ENCODE results near the gene PIK3CA.
"Not testable (repeated sequence)": the region's sequence is repeated elsewhere in the genome, so short reads cannot be mapped to it uniquely, and the experiment has no call there.

PIK3CA gene

DNA sequence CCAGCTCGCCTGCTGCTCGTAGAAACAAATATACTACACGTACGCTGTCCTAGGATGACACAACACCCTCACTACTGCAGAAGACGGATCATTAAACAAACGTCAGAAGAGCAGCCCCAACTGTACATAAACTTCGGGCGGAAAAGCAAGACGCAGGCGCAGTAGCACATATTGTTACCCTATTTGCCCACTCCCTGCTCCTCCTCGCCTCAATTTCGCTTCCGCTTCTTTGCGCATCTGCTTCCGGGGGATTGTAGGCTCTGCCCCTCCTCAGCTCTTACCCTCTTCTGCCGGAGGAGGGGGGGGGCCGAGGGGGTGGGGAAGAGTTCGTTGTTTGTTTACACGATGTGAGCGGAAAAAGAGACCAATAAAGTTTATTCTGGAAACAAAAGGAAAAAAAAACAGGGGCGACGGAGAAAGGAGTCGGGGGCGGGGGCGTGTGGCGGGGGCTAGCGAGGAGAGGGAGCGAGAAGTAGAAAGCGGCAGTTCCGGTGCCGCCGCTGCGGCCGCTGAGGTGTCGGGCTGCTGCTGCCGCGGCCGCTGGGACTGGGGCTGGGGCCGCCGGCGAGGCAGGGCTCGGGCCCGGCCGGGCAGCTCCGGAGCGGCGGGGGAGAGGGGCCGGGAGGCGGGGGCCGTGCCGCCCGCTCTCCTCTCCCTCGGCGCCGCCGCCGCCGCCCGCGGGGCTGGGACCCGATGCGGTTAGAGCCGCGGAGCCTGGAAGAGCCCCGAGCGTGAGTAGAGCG lies at the start of gene PIK3CA:
TSS of gene PIK3CA (plus strand) at position 485 of the 743 bp plus-strand sequence. CDS start 50,469 bp downstream, outside the sequence.
- DNase-seq: peak; percentile 96

DNA sequence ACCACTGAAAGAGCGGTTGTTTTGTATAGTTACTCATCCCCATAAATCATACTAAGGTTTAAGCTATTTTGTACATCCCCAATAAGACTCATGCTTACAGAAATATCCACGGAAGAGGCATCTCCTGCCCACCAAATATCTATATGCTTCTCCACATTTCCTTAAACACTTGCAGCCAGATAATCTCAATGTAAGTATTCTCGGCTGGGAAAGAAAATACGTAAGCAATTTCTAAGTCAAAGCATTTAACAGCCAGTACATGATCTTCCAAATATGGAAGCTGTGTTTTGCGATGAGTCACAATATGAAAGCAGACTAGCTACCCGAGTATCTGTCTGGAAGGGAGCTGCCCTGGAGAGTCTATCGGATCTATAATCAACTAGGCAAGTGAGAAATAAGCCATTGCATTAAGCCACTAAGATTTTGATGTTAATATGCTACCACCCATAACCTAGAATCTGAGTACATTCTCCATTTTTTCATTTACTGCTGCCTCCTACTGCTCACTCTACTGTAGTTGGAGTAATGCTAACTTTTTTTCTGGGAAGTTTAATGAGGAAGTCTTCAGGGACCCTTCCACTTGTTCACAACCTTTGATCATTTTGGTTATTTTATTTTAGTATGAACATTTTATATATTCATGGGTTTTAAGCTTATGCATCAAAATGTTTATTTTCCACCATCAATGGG lies 49.6 kb upstream of the PIK3CA start:
- no peak for DNase-seq

DNA sequence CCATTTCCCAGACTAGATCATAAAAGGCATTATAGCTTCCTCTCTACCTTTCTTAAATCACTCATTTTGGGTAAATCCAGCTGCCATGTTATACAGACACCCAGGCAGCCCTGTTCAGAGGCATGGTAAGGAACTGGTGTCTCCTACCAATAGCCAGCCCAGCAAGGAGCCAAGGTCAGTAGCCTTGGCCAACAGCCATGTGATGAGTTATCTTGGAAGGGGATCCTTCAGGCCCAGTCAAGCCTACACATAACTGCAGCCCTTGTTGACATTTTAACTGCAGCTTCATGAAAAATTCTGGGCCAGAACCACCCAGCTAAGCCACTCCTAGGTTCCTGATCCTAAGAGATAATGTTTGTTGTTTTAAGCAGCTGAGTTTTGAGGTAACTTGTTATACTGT lies 47.5 kb upstream of the PIK3CA start:
- no peak for DNase-seq

DNA sequence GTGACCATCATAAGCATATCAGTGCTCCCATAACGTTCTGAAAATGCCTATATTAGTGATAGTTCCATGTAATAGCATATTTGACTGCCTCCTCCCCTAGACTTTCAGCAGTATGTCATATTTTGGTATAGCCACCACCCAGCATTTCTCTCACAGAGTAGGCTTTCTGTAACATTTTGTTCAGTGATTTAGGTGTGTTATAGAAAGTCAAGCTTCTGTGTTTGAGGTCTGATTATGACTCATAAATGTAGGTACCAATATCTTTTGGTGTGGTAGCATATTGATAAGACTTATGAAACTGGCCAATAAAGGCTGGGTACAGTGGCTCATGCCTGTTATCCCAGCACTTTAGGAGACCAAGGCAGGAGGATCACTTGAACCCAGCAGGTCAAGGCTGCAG lies 42.3 kb upstream of the PIK3CA start:
- DNase-seq: no peak

DNA sequence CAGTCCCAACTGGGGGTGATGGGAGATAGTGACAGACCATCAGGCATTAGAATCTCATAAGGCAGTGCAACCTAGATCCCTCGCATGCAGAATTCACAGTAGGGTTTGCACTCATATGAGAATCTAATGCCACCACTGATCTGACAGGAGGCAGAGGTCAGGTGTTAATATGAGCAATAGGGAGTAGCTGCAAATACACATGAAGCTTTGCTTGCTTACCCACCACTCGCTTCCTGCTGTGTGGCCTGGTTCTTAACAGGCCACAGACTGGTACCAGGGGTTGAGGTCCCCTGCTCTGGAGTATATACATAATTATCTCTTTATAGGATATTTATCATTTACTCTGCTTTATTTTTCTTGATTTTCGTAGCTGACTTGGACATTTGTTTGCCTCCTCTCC lies 40.5 kb upstream of the PIK3CA start:
- DNase-seq: no peak

DNA sequence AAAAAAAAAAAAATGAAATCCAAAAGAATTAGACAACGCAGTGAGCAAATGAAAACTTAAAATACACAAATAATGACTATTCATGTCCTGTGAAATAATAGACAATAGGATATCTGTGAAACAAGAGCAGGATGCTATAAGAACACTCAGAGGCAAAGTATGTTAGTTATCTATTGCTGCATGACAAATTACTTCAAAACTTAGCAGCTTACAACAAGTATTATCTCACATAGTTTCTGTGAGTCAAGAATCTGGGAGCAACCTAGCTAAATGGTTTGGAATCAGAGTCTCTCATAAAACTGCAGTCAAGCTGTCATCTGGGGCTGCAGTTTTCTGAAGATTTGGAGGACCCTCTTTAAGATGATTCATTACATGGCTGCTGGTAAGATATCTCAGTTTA lies 40.1 kb upstream of the PIK3CA start:
- DNase-seq: no peak

DNA sequence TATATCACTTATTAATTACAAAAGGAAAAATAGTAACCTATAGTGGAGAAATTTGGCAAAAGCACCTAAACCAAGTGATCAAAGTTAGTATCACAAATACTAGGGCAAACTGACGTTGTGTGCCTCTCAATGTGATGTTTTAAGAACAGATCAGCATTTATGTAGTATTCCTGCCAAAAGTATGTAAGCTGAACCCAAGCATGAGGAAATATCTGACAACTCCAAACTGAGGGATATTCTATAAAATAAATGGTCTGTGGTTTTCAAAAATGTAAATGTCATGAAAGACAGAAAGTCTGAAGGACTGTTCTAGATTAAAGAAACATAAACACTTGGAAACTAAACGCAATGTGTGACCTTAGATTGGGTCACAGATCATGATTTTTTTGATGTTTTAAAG lies 34.3 kb upstream of the PIK3CA start:
- no peak for DNase-seq

DNA sequence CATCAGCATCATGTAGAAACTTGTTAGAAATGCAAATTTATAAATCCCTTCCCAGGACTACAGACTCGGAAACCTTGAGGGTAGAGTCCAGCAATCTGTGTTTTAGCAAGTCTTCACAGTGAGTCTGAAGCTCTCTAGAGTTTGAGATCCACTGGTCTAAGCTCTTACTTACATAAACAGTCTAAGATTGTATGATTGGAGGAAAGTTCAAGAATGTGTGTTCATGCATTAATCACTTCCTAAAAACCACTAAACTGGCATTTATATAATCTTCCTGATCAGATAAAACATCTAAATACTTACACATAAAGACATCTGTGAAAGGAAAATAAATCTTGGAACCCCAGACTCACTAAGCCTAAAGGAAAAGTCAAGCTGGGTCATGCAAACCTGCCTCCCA lies 32.7 kb upstream of the PIK3CA start:
- not testable (repeated sequence) for DNase-seq

DNA sequence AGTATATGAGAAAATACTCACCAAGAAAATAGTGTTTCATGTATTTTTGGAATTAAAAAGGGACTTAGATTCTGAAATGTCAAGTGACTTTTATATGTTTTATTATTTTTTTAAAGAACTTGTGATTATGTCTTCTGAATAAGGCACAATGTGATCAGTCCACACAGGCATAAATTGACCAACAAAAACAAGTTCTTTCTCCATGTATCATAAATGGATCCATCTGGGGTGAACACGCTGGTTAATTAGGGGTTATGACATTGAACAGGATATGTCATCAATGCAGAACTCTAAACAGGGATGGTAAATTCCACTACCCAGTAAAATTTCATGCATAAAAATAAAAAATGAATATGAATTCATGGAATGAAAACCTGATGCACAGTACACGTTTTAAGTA lies 31.3 kb upstream of the PIK3CA start:
- no peak for DNase-seq

DNA sequence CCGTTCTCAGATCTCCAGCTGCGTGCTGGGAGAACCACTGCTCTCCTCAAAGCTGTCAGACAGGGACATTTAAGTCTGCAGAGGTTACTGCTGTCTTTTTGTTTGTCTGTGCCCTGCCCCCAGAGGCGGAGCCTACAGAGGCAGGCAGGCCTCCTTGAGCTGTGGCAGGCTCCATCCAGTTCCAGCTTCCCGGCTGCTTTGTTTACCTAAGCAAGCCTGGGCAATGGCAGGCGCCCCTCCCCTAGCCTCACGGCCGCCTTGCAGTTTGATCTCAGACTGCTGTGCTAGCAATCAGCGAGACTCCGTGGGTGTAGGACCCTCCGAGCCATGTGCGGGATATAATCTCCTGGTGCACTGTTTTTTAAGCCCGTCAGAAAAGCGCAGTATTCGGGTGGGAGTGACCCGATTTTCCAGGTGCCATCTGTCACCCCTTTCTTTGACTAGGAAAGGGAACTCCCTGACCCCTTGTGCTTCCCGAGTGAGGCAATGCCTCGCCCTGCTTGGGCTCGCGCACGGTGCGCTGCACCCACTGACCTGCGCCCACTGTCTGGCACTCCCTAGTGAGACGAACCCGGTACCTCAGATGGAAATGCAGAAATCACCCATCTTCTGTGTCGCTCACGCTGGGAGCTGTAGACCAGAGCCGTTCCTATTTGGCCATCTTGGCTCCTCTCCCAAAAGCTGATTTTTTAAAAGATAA lies 15.8 kb upstream of the PIK3CA start:
- DNase-seq: not testable (repeated sequence)

DNA sequence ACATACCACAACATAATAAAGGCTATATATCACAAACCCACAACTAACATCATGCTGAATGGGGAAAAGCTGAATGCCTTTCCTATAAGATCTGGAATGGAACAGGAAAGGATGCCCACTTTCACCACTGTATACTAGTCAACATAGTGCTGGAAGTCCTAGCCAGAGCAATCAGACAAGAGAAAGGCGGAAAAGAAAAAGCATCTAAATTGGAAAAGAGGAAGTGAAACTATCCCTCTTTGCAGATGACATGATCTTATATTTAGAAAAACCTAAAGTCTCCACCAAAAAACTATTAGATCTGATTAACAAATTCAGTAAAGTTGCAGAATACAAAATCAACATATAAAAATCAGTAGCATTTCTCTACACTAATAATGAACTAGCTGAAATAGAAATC lies 14.6 kb upstream of the PIK3CA start:
- no peak for DNase-seq

DNA sequence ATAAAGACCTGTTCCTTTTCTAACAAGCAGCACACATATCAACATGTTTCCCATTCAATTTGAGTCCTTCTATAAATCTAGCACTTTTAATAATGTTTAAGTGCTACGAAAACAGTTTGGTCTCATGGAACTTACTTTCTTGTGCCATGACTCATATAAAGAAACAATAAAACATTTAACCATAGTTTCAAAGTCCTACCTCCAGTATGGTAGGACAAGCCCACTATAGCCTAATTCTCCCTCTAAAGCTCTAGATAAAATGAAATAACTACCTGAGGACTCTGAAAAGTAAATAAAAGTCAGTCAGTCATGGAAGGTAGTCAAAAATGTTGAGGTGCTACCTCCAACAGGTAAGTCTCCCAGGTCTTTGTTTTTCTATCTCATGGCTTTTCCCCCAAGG lies 12.0 kb upstream of the PIK3CA start:
- no peak for DNase-seq

DNA sequence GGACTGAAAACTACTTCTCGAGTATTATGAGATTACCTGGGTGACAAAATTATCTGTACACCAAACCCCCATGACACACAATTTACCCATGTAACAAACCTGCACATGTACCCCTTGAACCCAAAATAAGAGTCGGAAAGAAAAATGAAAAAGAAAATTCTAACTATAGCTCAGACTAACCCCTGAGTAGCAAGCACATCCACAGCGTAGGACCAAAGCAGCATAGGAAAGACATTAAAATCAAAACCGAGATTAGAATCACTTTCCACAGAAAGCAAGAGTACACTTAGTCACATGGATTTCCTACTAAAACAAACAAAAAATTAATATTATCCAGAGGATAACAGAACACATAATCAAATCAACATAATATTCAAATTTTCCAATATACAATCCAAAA lies 6.3 kb upstream of the PIK3CA start:
- DNase-seq: no peak

DNA sequence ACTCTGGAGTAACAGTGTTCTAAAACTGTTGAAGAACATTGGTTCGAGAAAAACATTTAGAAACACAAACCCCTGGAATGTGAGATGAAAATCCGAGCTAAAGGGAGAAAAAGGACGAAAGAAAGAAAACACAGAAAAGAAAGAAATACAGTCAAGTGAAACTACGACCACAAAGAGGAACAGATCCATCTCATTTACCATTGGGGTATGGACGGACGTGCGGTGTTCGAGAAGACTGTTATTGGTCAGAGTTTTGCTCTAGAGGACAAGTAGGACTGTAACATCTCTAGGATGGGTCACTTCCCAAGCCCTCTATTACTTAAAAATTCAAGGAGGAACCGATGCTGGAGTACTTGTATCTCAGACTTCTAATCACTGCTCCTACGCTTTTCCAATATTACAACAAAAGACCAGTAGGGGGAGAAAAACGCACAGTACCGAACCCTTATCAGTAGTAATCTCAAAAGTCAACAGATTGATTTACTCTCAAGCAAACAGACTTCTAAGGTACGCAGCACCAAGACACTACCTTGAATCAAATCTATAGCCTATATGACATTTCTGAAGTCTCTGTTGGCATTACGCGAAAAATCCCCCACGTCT lies 1.1 kb upstream of the PIK3CA start:
- DNase-seq: peak; percentile 31

DNA sequence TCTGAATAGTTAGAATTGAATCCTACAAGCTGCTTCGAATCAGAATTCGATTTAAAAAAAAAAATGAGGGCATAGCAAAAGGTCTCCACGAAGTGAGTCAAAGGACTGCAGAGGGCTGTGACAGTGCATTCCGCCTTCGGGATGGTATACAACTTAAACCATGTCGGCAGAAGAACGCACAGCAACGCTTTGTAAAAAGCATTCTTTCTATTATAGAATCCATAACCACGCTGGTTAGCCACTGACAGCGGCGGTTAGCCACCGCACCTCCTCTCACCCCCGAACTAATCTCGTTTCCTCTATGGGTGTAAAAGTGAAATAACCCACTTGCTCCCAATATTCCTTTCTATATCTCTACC lies 664 bp upstream of the PIK3CA start:
- no peak for DNase-seq

DNA sequence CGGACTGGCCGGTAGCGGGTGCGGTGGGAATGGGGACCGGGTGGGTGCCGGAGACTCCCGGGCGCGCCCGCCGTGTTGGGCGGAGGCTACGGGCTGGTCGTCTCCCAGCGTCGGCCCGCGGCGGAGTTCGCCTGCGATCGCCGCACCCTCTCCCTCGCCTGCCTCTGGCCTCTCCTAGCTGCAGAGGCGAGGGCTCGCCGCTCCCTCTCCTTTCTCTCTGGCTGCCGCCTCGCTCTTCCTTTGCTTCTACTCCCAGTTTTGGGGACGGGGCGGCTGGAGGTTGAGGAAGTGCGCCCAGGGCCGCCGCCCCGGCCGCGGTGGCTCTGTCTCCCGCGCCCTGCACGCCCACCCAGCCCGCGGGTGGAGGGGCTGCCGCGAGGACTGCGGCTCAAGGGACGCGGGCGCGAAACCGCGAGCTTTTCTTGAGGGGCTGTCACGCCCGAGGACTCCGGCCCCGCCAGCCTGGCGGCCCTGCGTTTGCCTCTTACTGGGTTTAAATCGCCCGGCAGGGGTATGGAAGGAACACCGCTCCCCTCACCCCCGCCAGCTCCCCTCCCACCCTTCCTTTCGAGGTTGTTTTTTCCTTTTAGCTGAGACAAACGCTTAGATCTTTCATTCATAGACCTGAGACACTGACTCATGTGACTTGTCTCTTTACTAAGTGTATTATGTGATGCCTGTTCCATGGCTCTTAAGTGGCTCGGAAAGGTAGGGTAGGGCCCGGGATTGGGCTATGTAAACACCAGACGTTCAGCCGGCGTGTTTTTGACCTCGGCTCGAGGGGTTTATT lies 654 bp downstream of the PIK3CA start:
- DNase-seq: peak; percentile 17

DNA sequence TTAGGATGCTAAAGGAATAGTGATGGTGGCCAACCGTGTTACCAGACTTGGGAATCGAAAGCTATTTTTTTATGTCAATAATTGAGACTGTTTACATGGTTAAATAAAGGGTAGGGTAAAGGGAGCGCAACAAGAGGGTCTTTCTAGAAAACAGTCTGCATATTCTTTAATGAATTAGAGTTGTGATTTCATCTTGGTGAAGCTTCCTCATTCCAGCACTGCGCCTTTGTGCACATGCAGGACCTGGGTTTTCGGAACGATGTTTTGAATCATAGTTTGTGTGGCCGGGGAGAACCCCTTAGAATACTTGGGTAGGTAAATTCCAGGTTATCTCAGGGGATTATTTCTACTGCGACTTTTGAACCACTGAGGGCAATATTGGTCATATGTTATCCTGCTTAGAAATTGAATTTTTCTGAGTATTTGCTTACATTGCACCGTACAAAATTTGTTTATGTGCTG lies 1.3 kb downstream of the PIK3CA start:
- no peak for DNase-seq

DNA sequence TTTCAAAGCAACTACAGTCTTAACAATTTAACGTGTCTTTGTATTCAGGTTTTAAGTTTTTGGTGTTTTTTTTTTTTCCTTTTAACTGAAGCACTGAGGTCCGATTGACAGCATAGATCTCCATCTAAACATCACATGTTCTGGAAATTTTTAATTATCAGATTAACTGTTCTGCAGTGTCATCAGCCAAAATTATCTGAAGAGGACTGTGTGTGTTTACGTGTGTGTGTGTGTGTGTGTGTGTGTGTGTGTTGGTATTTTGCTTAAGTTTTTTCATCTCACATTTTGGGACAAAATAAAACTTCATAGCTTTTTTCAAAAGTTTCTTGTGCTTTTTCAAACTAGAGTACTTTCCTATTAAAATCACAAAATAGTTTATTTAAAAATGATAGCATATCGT lies 1.8 kb downstream of the PIK3CA start:
- no peak for DNase-seq

DNA sequence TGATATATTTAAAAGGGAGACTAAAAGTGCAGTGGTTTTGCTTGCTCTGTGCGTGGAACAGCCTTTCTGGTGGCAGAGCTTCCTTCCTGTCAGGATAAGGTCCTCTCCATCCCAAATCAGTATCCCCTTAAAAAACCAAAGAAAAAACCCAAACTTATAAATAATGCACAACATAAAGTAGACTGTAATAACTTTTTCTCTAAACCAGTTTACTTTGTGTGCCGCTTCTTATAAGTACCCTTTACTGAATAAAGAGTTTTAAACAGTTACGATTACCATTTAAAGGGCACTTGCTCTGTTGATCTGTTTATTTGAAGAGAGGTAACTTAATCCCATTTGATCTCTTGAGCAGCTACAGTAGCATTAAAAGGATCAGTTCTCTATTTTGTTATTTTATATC lies 2.5 kb downstream of the PIK3CA start:
- DNase-seq: no peak

DNA sequence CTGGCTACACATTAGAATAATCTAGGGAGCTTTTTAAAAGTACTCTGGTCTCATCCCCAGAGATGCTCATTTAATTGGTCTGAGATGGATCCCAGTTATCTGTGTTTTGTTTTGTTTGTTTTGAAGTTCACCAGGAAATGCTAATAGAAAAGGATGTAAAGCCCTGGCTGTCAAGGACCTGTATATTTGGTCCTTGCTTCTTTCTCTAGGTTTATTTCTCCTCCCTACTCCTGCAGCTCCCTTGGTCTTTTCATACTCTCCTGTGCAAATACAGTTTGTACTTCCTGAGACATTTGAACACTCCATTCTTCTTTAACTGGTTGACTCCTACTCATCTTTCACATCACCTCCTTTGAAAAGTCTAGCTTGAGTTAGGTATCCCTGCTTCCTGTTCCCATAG lies 3.3 kb downstream of the PIK3CA start:
- DNase-seq: no peak

DNA sequence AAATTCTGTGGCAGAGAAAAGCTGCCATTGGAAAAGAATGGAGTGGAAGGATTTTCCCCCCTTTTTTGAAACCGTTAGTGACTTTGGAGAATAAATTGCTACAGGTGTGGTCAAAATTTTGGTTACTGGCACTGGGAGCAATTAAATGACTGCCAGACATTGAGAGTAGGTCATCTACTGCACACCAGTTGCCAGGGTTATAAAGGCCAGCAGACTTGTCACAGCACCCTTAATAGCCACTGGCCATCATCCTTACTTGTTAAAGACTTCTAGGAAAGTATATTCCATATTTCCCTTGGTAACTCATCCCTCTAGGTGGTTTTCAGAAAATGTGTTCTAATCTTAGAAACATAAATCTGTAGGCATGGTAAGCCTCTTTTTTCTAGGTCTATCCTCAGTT lies 8.0 kb downstream of the PIK3CA start:
- no peak for DNase-seq

DNA sequence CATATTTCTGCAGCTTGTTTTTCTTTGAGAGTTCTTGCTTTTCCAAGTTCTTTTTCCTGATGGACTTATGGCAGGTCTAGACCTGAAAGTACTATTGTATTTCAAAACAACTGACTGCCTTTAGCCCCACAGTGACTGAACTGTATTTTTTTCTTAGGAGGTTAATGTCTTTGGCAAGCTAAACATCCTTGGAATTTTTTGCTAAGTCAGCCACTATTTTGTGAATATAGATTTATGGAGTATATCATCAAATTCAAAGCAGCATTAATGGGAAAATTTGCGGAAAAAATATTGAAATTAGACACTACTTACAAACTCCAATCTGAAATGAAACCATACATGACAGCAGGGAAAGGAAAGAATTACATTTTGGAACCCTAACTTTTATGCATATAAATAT lies 8.6 kb downstream of the PIK3CA start:
- DNase-seq: no peak

Measured in DMS79 (cell line).